GM23248 (cell line): Measurements from ENCODE around the gene KIAA1210. TPM values are rescaled to one million over a fixed set of nuclear protein-coding genes. Genes with fewer than 3 reads are reported as not detected.

Experiments used
- DNase-seq: peaks from one replicate; pipeline ENCODE4 v3.0.0-alpha.2; 2015
- H2AFZ ChIP-seq: fragments of 200-600 bp; sonication (generic); 2 replicates; pipeline ENCODE4 v1.6.1; 2016; ENCODE audit warnings: antibody characterized with exemption
- H3F3A ChIP-seq: fragments of 200-600 bp; sonication (generic); 2 replicates; pipeline ENCODE4 v1.6.1; 2016; ENCODE audit warnings: mild to moderate bottlenecking, antibody characterized with exemption, mixed run types; ENCODE audit not compliant: insufficient read depth
- H3K27ac ChIP-seq: fragments of 200-600 bp; sonication (generic); 2 replicates; pipeline ENCODE4 v1.5.1; 2016; ENCODE audit warnings: mild to moderate bottlenecking
- H3K27me3 ChIP-seq: fragments of 200-600 bp; sonication (generic); replicated peaks from 2 replicates; pipeline ENCODE4 v1.6.1; 2016; ENCODE audit warnings: mild to moderate bottlenecking; ENCODE audit not compliant: insufficient read depth
- H3K36me3 ChIP-seq: fragments of 200-600 bp; sonication (generic); 2 replicates; pipeline ENCODE4 v1.6.1; 2016; ENCODE audit warnings: low read depth, mild to moderate bottlenecking
- H3K4me1 ChIP-seq: fragments of 200-600 bp; sonication (generic); 2 replicates; pipeline ENCODE4 v1.6.1; 2016; ENCODE audit warnings: mild to moderate bottlenecking; ENCODE audit not compliant: insufficient read depth
- H3K4me2 ChIP-seq: fragments of 200-600 bp; sonication (generic); one replicate; pipeline ENCODE4 v1.6.1; 2016; ENCODE audit warnings: mild to moderate bottlenecking; ENCODE audit not compliant: unreplicated experiment
- H3K4me3 ChIP-seq: fragments of 200-600 bp; sonication (generic); 2 replicates; pipeline ENCODE4 v1.5.1; 2016; ENCODE audit warnings: mild to moderate bottlenecking
- H3K79me2 ChIP-seq: fragments of 200-600 bp; sonication (generic); 2 replicates; pipeline ENCODE4 v1.6.1; 2016; ENCODE audit warnings: mild to moderate bottlenecking; ENCODE audit not compliant: insufficient read depth
- H3K9ac ChIP-seq: fragments of 200-600 bp; sonication (generic); 2 replicates; pipeline ENCODE4 v1.6.1; 2016; ENCODE audit warnings: mild to moderate bottlenecking
- H3K9me2 ChIP-seq: fragments of 200-600 bp; sonication (generic); 2 replicates; pipeline ENCODE4 v1.6.1; 2016; ENCODE audit warnings: mixed run types, mild to moderate bottlenecking, moderate library complexity; ENCODE audit not compliant: insufficient read depth
- H3K9me3 ChIP-seq: fragments of 200-600 bp; sonication (generic); one replicate; pipeline ENCODE4 v1.6.1; 2017; ENCODE audit warnings: low read depth
- H4K20me1 ChIP-seq: fragments of 200-600 bp; sonication (generic); 2 replicates; pipeline ENCODE4 v1.6.0; 2016; ENCODE audit not compliant: insufficient read depth
- EZH2 ChIP-seq: fragments of 200-600 bp; sonication (generic); IDR thresholded peaks from 2 replicates; pipeline ENCODE4 v1.6.1; 2018; ENCODE audit warnings: antibody characterized with exemption, mild to moderate bottlenecking; ENCODE audit not compliant: insufficient read depth, poor library complexity, severe bottlenecking
- EZH2phosphoT487 ChIP-seq: fragments of 200-600 bp; sonication (generic); IDR thresholded peaks from 2 replicates; pipeline ENCODE4 v1.6.1; 2018; ENCODE audit warnings: antibody characterized with exemption, moderate library complexity, mild to moderate bottlenecking, low read depth; ENCODE audit not compliant: insufficient read depth
- WGBS, 2 experiments: methylation state at CpG; one replicate each; pipeline ENCODE4 v1.1.6; 2015 to 2017; ENCODE audit warnings: low lambda C conversion rate in 2 of 2, low coverage in 1 of 2; ENCODE audit errors: missing lambda C conversion rate in 2 of 2; 5-methylcytosine and 5-hydroxymethylcytosine counted together
- in situ Hi-C: fragments of 300-500 bp; cut with MboI; formaldehyde crosslinking; loops from 2 replicates; pipeline ENCODE4 v1.15.0; 2020
- polyA plus RNA-seq: library from polyadenylated mRNA; unstranded; fragments of >200 nt; fragmentation: Nextera tagmentation; extraction: Ambion mirVana; gene quantifications from 2 replicates; pipeline ENCODE4 v1.2.1, GENCODE V29; 2016
- total RNA-seq: library from RNA; depleted of rRNA; stranded (reverse); fragments of >200 nt; shearing (Covaris generic); gene quantifications from 2 replicates; pipeline ENCODE4 v1.2.3, GENCODE V29; 2014

Gene KIAA1210
- total and polyA plus RNA-seq, 2 experiments from 2014 or later, result not detected

- Histone ChIP-seq H3K4me1 (no peaks in the 10 kb centered on the region), H3K9me3 (no peaks in the 10 kb centered on the region), H3K27ac (no peak overlapping the region), H3K36me3 (no peaks in the 10 kb centered on the region), H3F3A (no peaks in the 10 kb centered on the region), H3K79me2 (no peaks in the 10 kb centered on the region), H3K4me3 (no peak overlapping the region), H2AFZ (no peak overlapping the region), H3K27me3 (no peaks in the 10 kb centered on the region), H3K4me2 (no peak overlapping the region), H3K9me2 (no peaks in the 10 kb centered on the region), H4K20me1 (no peaks in the 10 kb centered on the region), H3K9ac (no peak overlapping the region)
- TF ChIP-seq EZH2 (no peak), EZH2phosphoT487 (no peak)
- WGBS, 2 experiments, result 97 to 99% methylated on average over 7 of the region's 7 CpGs
- DNase-seq, result no peak
- in situ Hi-C loops, result loop anchor here (10.0 kb wide), 1 partner anchor 219 kb away; no protein-coding TSS in a partner anchor
Measured at GRCh38 chrX:119063428-119063827, 64.2 kb downstream of the KIAA1210 start.

- Histone ChIP-seq H3K9me3 (no peaks in the 10 kb centered on the region), H4K20me1 (no peaks in the 10 kb centered on the region), H3K9ac (no peak overlapping the region), H3K4me2 (no peak overlapping the region), H3K9me2 (no peaks in the 10 kb centered on the region), H3K79me2 (no peaks in the 10 kb centered on the region), H3K27ac (no peak overlapping the region), H2AFZ (no peak overlapping the region), H3K4me1 (no peaks in the 10 kb centered on the region), H3K27me3 (no peaks in the 10 kb centered on the region), H3K4me3 (no peak overlapping the region), H3F3A (no peaks in the 10 kb centered on the region), H3K36me3 (no peaks in the 10 kb centered on the region)
- WGBS, 2 experiments, result 79% methylated on average over 6 of the region's 6 CpGs
- TF ChIP-seq EZH2phosphoT487 (no peak), EZH2 (no peak)
- in situ Hi-C loops, result loop anchor here (10.0 kb wide), 1 partner anchor 218 kb away; no protein-coding TSS in a partner anchor
- no peak for DNase-seq
Measured at GRCh38 chrX:119062750-119063374, 64.8 kb downstream of the KIAA1210 start.

- H3K4me2 ChIP-seq, result no peak overlapping the region
- no peak overlapping the region for H3K27ac ChIP-seq
- no peaks in the 10 kb centered on the region for H4K20me1 ChIP-seq
- H3K9me3 ChIP-seq, result no peaks in the 10 kb centered on the region
- H3K9ac ChIP-seq, result no peak overlapping the region
- no peaks in the 10 kb centered on the region for H3K27me3 ChIP-seq
- no peak overlapping the region for H3K4me3 ChIP-seq
- TF ChIP-seq EZH2phosphoT487, result no peak
- no peak for TF ChIP-seq EZH2
- peak; percentile 18 for DNase-seq
- no peaks in the 10 kb centered on the region for H3F3A ChIP-seq
- in situ Hi-C loops, result no loop called here
- H3K9me2 ChIP-seq, result no peaks in the 10 kb centered on the region
- H2AFZ ChIP-seq, result no peak overlapping the region
- H3K36me3 ChIP-seq, result no peaks in the 10 kb centered on the region
- no peaks in the 10 kb centered on the region for H3K4me1 ChIP-seq
- 61 to 67% methylated on average over 2 of the region's 2 CpGs for WGBS, 2 experiments
- H3K79me2 ChIP-seq, result no peaks in the 10 kb centered on the region
Measured at GRCh38 chrX:119055687-119056086, 71.9 kb downstream of the KIAA1210 start.

- 92% methylated on average over 2 of the region's 2 CpGs; no CpG with 5 or more reads in 1 of the 2 experiments for WGBS, 2 experiments
- in situ Hi-C loops, result no loop called here
- H3K4me1 ChIP-seq, result peaks cover 8% of the 10 kb centered on the region
- H3K27me3 ChIP-seq, result no peaks in the 10 kb centered on the region
- H3K9ac ChIP-seq, result no peak overlapping the region
- no peaks in the 10 kb centered on the region for H3K79me2 ChIP-seq
- peaks cover 6% of the 10 kb centered on the region for H3F3A ChIP-seq
- TF ChIP-seq EZH2 (no peak), EZH2phosphoT487 (no peak)
- H3K27ac ChIP-seq, result no peak overlapping the region
- no peak overlapping the region for H3K4me3 ChIP-seq
- no peaks in the 10 kb centered on the region for H3K9me2 ChIP-seq
- no peaks in the 10 kb centered on the region for H4K20me1 ChIP-seq
- no peaks in the 10 kb centered on the region for H3K9me3 ChIP-seq
- no peak overlapping the region for H3K4me2 ChIP-seq
- H3K36me3 ChIP-seq, result no peaks in the 10 kb centered on the region
- DNase-seq, result peak; percentile 40
- H2AFZ ChIP-seq, result no peak overlapping the region
Measured at GRCh38 chrX:119045884-119046283, 81.7 kb downstream of the KIAA1210 start.

GRCh38 chrX:119042996-119043395, 84.6 kb downstream of the KIAA1210 start:
- no peak overlapping the region for H3K9ac ChIP-seq
- no peaks in the 10 kb centered on the region for H3K9me3 ChIP-seq
- no peaks in the 10 kb centered on the region for H3K9me2 ChIP-seq
- 86 to 100% methylated on average over 1 of the region's 1 CpG for WGBS, 2 experiments
- H4K20me1 ChIP-seq, result no peaks in the 10 kb centered on the region
- H3K4me2 ChIP-seq, result no peak overlapping the region
- TF ChIP-seq EZH2 (no peak), EZH2phosphoT487 (no peak)
- H3K27ac ChIP-seq, result no peak overlapping the region
- in situ Hi-C loops, result no loop called here
- H3K4me3 ChIP-seq, result no peak overlapping the region
- H3F3A ChIP-seq, result peaks cover 11% of the 10 kb centered on the region
- H3K79me2 ChIP-seq, result no peaks in the 10 kb centered on the region
- H2AFZ ChIP-seq, result no peak overlapping the region
- DNase-seq, result no peak
- H3K4me1 ChIP-seq, result peaks cover 14% of the 10 kb centered on the region
- no peaks in the 10 kb centered on the region for H3K27me3 ChIP-seq
- no peaks in the 10 kb centered on the region for H3K36me3 ChIP-seq
